ENCODE measurements around the gene PEPD. TPM values are rescaled to one million over a fixed set of nuclear protein-coding genes. Genes with fewer than 3 reads are reported as not detected.

PEPD gene
- total and polyA plus RNA-seq, 10 of the 15 experiments (the other 5 are each of a cell fraction or from before 2014, with no cell fraction given) = 1.4 to 52.0 (median 20.2) TPM

DNA sequence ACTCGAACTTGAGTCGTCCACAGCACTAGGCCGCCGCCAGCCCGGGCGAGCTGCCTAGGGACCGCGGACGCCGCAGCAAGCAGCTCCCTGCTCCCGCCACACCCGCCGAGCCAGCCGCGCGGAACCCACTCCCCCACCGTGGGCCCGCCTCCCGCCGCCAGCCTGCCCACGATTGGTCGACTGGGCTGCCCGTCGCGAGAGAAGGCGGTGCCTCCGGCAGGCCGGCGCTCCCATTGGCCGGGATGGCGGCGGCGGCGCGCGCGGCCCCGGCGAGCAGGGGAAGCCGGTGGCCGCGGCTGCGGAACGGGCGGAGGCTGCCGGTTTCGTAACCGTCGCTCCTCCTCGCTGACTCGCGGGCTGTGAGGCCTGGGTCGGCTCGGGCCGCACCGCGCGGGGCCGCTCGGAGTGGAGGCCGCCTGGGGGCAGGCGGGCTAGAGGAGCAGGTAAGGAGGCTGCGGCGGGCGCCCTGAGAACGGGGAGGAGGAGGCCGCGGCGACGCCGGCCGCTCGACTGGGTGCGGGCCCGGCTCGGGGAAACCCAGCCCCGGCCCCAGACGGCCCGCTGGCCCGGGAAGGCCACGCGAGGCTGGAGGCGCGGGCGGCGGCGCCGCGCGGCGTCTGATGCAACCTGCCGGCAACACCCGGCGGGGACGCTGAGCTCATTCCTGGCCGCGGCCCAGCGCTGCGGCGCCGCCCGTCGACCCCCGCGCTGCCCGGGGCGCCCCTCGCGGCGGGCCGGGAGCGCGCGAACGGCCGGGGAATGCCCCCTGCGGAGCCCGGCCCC lies 147.9 kb downstream of the PEPD start, which contains the start of gene CEBPG (continued):
- TF ChIP-seq, protein P1, sequence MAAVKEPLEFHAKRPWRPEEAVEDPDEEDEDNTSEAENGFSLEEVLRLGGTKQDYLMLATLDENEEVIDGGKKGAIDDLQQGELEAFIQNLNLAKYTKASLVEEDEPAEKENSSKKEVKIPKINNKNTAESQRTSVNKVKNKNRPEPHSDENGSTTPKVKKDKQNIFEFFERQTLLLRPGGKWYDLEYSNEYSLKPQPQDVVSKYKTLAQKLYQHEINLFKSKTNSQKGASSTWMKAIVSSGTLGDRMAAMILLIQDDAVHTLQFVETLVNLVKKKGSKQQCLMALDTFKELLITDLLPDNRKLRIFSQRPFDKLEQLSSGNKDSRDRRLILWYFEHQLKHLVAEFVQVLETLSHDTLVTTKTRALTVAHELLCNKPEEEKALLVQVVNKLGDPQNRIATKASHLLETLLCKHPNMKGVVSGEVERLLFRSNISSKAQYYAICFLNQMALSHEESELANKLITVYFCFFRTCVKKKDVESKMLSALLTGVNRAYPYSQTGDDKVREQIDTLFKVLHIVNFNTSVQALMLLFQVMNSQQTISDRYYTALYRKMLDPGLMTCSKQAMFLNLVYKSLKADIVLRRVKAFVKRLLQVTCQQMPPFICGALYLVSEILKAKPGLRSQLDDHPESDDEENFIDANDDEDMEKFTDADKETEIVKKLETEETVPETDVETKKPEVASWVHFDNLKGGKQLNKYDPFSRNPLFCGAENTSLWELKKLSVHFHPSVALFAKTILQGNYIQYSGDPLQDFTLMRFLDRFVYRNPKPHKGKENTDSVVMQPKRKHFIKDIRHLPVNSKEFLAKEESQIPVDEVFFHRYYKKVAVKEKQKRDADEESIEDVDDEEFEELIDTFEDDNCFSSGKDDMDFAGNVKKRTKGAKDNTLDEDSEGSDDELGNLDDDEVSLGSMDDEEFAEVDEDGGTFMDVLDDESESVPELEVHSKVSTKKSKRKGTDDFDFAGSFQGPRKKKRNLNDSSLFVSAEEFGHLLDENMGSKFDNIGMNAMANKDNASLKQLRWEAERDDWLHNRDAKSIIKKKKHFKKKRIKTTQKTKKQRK (IDR thresholded peaks at IDR 0.05; ENCODE audit: low read depth, low read length) = peak; percentile 25; the same call in 1 of the 2 replicates
- TF ChIP-seq NR2C2 (IDR thresholded peaks at IDR 0.05; ENCODE audit: borderline replicate concordance, control insufficient read depth, insufficient read length, low read depth) (no peak), TCF7 (IDR thresholded peaks at IDR 0.05; ENCODE audit: borderline replicate concordance) (no peak), SKIL (IDR thresholded peaks at IDR 0.05; ENCODE audit: low read depth, poor library complexity, severe bottlenecking) (no peak), CHD1 (IDR thresholded peaks at IDR 0.05; ENCODE audit: low read depth, low read length) (0 out of 2 replicates have a peak, but pooled peaks have one; percentile 50), KLF5 (IDR thresholded peaks at IDR 0.05; ENCODE audit: partially characterized antibody) (peak; percentile 36), JUNB (IDR thresholded peaks at IDR 0.05) (no peak), MEF2A (IDR thresholded peaks at IDR 0.05; ENCODE audit: insufficient read depth, low read depth, low read length) (no peak), MTA3 (IDR thresholded peaks at IDR 0.05; ENCODE audit: borderline replicate concordance, low read length) (no peak), ZNF622 (IDR thresholded peaks at IDR 0.05) (no peak), MTA2 (IDR thresholded peaks at IDR 0.05; ENCODE audit: low read depth) (no peak), SRF (IDR thresholded peaks at IDR 0.05; ENCODE audit: low read depth in 2 of 2, low read length in 2 of 2) (no peak), NBN (IDR thresholded peaks at IDR 0.05) (no peak), EP300 (IDR thresholded peaks at IDR 0.05; ENCODE audit: borderline replicate concordance in 1 of 2, control insufficient read depth in 1 of 2, low read depth in 2 of 2, low read length in 2 of 2) (peak in 1 of 2 experiments; percentile 9; a peak in 1 of 4 replicates), CREM (IDR thresholded peaks at IDR 0.05; ENCODE audit: low read depth) (no peak), NR2F1 (conservative IDR thresholded peaks at IDR 0.05) (peak; percentile 68), ZBTB33 (IDR thresholded peaks at IDR 0.05) (no peak)
- TF ChIP-seq, protein P2, sequence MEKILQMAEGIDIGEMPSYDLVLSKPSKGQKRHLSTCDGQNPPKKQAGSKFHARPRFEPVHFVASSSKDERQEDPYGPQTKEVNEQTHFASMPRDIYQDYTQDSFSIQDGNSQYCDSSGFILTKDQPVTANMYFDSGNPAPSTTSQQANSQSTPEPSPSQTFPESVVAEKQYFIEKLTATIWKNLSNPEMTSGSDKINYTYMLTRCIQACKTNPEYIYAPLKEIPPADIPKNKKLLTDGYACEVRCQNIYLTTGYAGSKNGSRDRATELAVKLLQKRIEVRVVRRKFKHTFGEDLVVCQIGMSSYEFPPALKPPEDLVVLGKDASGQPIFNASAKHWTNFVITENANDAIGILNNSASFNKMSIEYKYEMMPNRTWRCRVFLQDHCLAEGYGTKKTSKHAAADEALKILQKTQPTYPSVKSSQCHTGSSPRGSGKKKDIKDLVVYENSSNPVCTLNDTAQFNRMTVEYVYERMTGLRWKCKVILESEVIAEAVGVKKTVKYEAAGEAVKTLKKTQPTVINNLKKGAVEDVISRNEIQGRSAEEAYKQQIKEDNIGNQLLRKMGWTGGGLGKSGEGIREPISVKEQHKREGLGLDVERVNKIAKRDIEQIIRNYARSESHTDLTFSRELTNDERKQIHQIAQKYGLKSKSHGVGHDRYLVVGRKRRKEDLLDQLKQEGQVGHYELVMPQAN (conservative IDR thresholded peaks at IDR 0.05) = peak; percentile 67
- TF ChIP-seq, protein P3, sequence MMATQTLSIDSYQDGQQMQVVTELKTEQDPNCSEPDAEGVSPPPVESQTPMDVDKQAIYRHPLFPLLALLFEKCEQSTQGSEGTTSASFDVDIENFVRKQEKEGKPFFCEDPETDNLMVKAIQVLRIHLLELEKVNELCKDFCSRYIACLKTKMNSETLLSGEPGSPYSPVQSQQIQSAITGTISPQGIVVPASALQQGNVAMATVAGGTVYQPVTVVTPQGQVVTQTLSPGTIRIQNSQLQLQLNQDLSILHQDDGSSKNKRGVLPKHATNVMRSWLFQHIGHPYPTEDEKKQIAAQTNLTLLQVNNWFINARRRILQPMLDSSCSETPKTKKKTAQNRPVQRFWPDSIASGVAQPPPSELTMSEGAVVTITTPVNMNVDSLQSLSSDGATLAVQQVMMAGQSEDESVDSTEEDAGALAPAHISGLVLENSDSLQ (IDR thresholded peaks at IDR 0.05) = peak; percentile 97
